ENCODE results near the gene KCNQ1. TPM values are rescaled to one million over a fixed set of nuclear protein-coding genes. Genes with fewer than 3 reads are reported as not detected.

The KCNQ1 gene
- total RNA-seq, 1 experiment from 2014 or later, result 10.7 TPM

DNA sequence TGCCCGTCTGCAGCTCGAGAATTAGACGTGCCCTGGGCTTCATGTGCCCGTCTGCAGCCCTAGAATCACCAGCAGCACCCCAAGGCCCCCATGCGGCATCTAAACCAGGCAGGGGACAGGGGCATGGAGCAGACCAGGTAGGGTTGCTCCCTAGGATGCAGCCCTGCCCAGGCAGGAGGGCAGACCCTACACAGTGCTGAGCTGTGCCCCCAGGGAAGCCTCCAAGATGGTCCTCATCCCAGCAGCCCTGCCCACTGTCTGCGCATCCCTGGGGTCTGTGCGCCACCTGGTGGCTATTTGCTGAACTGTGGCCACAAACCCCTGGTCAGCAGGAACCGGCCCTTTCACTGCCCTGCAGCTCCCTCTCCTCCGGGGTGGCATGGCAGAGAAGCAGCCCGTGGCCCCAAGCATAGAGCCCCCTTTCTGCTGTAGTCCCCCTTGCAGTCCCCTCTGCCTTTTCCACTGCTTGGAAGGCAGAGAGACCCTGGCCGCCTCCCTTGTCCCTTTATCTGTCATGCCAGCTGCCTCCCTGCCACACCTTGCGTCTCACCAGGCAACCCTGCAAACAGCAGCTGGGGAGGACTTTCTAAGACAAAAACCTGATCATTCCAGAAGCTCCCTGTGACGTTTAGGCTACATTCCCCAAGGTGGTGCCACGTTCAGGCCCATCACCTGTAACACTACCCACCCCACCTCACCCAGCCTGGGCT is 86.6 kb downstream of the KCNQ1 start:
- no peaks in the 10 kb centered on the region for H3K27me3 ChIP-seq (ENCODE audit: insufficient read depth, low read length)
- no peak overlapping the region for H3K27ac ChIP-seq (ENCODE audit: low read depth, low read length)
- no peak for TF ChIP-seq JUND (IDR thresholded peaks at IDR 0.05)
- TF ChIP-seq, protein P1, sequence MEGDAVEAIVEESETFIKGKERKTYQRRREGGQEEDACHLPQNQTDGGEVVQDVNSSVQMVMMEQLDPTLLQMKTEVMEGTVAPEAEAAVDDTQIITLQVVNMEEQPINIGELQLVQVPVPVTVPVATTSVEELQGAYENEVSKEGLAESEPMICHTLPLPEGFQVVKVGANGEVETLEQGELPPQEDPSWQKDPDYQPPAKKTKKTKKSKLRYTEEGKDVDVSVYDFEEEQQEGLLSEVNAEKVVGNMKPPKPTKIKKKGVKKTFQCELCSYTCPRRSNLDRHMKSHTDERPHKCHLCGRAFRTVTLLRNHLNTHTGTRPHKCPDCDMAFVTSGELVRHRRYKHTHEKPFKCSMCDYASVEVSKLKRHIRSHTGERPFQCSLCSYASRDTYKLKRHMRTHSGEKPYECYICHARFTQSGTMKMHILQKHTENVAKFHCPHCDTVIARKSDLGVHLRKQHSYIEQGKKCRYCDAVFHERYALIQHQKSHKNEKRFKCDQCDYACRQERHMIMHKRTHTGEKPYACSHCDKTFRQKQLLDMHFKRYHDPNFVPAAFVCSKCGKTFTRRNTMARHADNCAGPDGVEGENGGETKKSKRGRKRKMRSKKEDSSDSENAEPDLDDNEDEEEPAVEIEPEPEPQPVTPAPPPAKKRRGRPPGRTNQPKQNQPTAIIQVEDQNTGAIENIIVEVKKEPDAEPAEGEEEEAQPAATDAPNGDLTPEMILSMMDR (IDR thresholded peaks at IDR 0.05 in 2 of 3, conservative IDR thresholded peaks at IDR 0.05 in 1 of 3; ENCODE audit: borderline replicate concordance in 1 of 3, insufficient read depth in 1 of 3, low read depth in 2 of 3, low read length in 2 of 3), result peak in 2 of 3 experiments; percentile 90 to 91; a peak in 4 of 6 replicates
- H4K20me1 ChIP-seq (ENCODE audit: insufficient read depth), result no peaks in the 10 kb centered on the region
- H3K9me2 ChIP-seq (ENCODE audit: insufficient read depth), result no peaks in the 10 kb centered on the region
- no peaks in the 10 kb centered on the region for H3K79me2 ChIP-seq (ENCODE audit: insufficient read depth, low read length)
- RAD21 ChIA-PET (ENCODE audit: low non-redundant PET in 1 of 2, low total read pairs in 2 of 2, uncharacterized antibody in 2 of 2, unreplicated experiment in 2 of 2), result interaction anchor here (0.6 to 4.9 kb wide), 12 partner anchors 95 to 398 kb away, joined by 3 to 85 read pairs (median 5); partner anchors contain the start of genes PHLDA2 (in 2 of the 2) and TSSC4 (in 1 of the 2)
- intact Hi-C loops (cut with micrococcal nuclease), result loop anchor here (1.0 to 10.0 kb wide), 3 partner anchors 103 to 886 kb away; no protein-coding TSS in a partner anchor
- no TSS peak for BruUV-seq (replicated peaks)
- peaks cover 24 to 32% of the 10 kb centered on the region in 2 experiments for H3K4me1 ChIP-seq (ENCODE audit: control insufficient read depth in 1 of 2, insufficient read depth in 2 of 2, low read length in 2 of 2)
- no peak overlapping the region for H2AFZ ChIP-seq (ENCODE audit: low read depth, low read length, poor library complexity, severe bottlenecking)
- H3K4me2 ChIP-seq (ENCODE audit: low read length), result no peak overlapping the region
- DNase-seq (ENCODE audit: low read depth, low spot score) (peak; percentile 32), ATAC-seq (peak; percentile 33)
- no peaks in the 10 kb centered on the region for H3K36me3 ChIP-seq (ENCODE audit: control insufficient read depth in 1 of 2, insufficient read depth in 2 of 2, low read length in 2 of 2)
- no peak overlapping the region for H3K4me3 ChIP-seq (replicated peaks in 1 of 2; ENCODE audit: low read depth in 1 of 2, low read length in 2 of 2)
- CTCF ChIA-PET, result interaction anchor here (0.7 to 5.4 kb wide), 8 partner anchors 9 to 399 kb away, joined by 3 to 337 read pairs (median 4); partner anchors contain the start of genes CDKN1C and PHLDA2
- no peaks in the 10 kb centered on the region for H3K9me3 ChIP-seq (ENCODE audit: control insufficient read depth in 1 of 2, insufficient read depth in 1 of 2, low read depth in 1 of 2, low read length in 2 of 2)
- no peak overlapping the region for H3K9ac ChIP-seq (ENCODE audit: low read length)
- POLR2A ChIA-PET, result interaction anchor here (0.8 to 4.5 kb wide), 3 partner anchors 354 to 360 kb away, joined by 4 to 25 read pairs (median 20); partner anchors contain the start of gene CDKN1C
